Measurements from ENCODE around the gene PLEKHA7.

The PLEKHA7 gene

GRCh38 chr11:16771350-16772140 is 242.7 kb downstream of the PLEKHA7 start:
- Histone ChIP-seq H3K79me2 (ENCODE audit: control insufficient read depth, low read length) (no peaks in the 10 kb centered on the region), H3K9me2 (replicated peaks; ENCODE audit: control insufficient read depth, low read length) (no peaks in the 10 kb centered on the region), H3K4me1 (ENCODE audit: control insufficient read depth, low read length) (no peaks in the 10 kb centered on the region), H3K27me3 (ENCODE audit: control insufficient read depth, low read length) (peaks cover 3% of the 10 kb centered on the region; the same call in 1 of the 2 replicates), H3K9me3 (ENCODE audit: control insufficient read depth, insufficient read depth, low read length) (no peaks in the 10 kb centered on the region), H4K20me1 (ENCODE audit: control insufficient read depth, insufficient read depth, low read depth, low read length) (no peaks in the 10 kb centered on the region), H3F3A (ENCODE audit: control insufficient read depth, insufficient read depth) (no peaks in the 10 kb centered on the region), H3K36me3 (ENCODE audit: control insufficient read depth, low read length) (no peaks in the 10 kb centered on the region), H3K4me3 (ENCODE audit: low read length) (no peak overlapping the region), H3K4me2 (ENCODE audit: low read length) (no peak overlapping the region), H3K27ac (ENCODE audit: low read depth, low read length) (no peak overlapping the region)
- TF ChIP-seq CTCF (IDR thresholded peaks at IDR 0.05; ENCODE audit: low read depth, low read length, poor library complexity, severe bottlenecking) (no peak), EZH2phosphoT487 (IDR thresholded peaks at IDR 0.05; ENCODE audit: borderline replicate concordance, low read length) (no peak)

GRCh38 chr11:16770016-16770415 is 244.2 kb downstream of the PLEKHA7 start:
- H3K9me3 ChIP-seq (ENCODE audit: control insufficient read depth, insufficient read depth, low read length) = no peaks in the 10 kb centered on the region
- no peaks in the 10 kb centered on the region for H3K4me1 ChIP-seq (ENCODE audit: control insufficient read depth, low read length)
- no peak overlapping the region for H3K4me2 ChIP-seq (ENCODE audit: low read length)
- no peaks in the 10 kb centered on the region for H3K79me2 ChIP-seq (ENCODE audit: control insufficient read depth, low read length)
- no peak overlapping the region for H3K27ac ChIP-seq (ENCODE audit: low read depth, low read length)
- H3F3A ChIP-seq (ENCODE audit: control insufficient read depth, insufficient read depth) = no peaks in the 10 kb centered on the region
- peaks cover 3% of the 10 kb centered on the region for H3K27me3 ChIP-seq (ENCODE audit: control insufficient read depth, low read length)
- H3K36me3 ChIP-seq (ENCODE audit: control insufficient read depth, low read length) = no peaks in the 10 kb centered on the region
- H3K4me3 ChIP-seq (ENCODE audit: low read length) = no peak overlapping the region
- TF ChIP-seq EZH2phosphoT487 (IDR thresholded peaks at IDR 0.05; ENCODE audit: borderline replicate concordance, low read length) (no peak), CTCF (IDR thresholded peaks at IDR 0.05; ENCODE audit: low read depth, low read length, poor library complexity, severe bottlenecking) (no peak)
- H3K9me2 ChIP-seq (replicated peaks; ENCODE audit: control insufficient read depth, low read length) = no peaks in the 10 kb centered on the region
- H4K20me1 ChIP-seq (ENCODE audit: control insufficient read depth, insufficient read depth, low read depth, low read length) = no peaks in the 10 kb centered on the region

GRCh38 chr11:16769386-16769785 is 244.8 kb downstream of the PLEKHA7 start:
- Histone ChIP-seq H3K4me1 (ENCODE audit: control insufficient read depth, low read length) (no peaks in the 10 kb centered on the region), H3K79me2 (ENCODE audit: control insufficient read depth, low read length) (no peaks in the 10 kb centered on the region), H3K27ac (ENCODE audit: low read depth, low read length) (no peak overlapping the region), H3K4me3 (ENCODE audit: low read length) (no peak overlapping the region), H3K27me3 (ENCODE audit: control insufficient read depth, low read length) (peaks cover 3% of the 10 kb centered on the region), H4K20me1 (ENCODE audit: control insufficient read depth, insufficient read depth, low read depth, low read length) (no peaks in the 10 kb centered on the region), H3K36me3 (ENCODE audit: control insufficient read depth, low read length) (no peaks in the 10 kb centered on the region), H3F3A (ENCODE audit: control insufficient read depth, insufficient read depth) (no peaks in the 10 kb centered on the region), H3K9me2 (replicated peaks; ENCODE audit: control insufficient read depth, low read length) (no peaks in the 10 kb centered on the region), H3K4me2 (ENCODE audit: low read length) (no peak overlapping the region), H3K9me3 (ENCODE audit: control insufficient read depth, insufficient read depth, low read length) (no peaks in the 10 kb centered on the region)
- no peak for TF ChIP-seq EZH2phosphoT487 (IDR thresholded peaks at IDR 0.05; ENCODE audit: borderline replicate concordance, low read length)
- no peak for TF ChIP-seq CTCF (IDR thresholded peaks at IDR 0.05; ENCODE audit: low read depth, low read length, poor library complexity, severe bottlenecking)

Measured in DOHH2 (cell line).